Stromal cell of bone marrow (primary cell): ENCODE results near the gene MVK.

Experiments used
- DNase-seq: peaks from one replicate; pipeline ENCODE4 v3.0.0-alpha.2; 2012; ENCODE audit warnings: low read depth

Gene MVK

GRCh38 chr12:109632342-109632741, 58.7 kb downstream of the MVK start:
- no peak for DNase-seq

GRCh38 chr12:109635717-109636116, 62.1 kb downstream of the MVK start:
- DNase-seq: no peak

GRCh38 chr12:109637348-109637747, 63.8 kb downstream of the MVK start:
- no peak for DNase-seq

GRCh38 chr12:109637996-109638395, 64.4 kb downstream of the MVK start:
- no peak for DNase-seq

GRCh38 chr12:109638735-109639134, 65.1 kb downstream of the MVK start:
- DNase-seq: no peak

- no peak for DNase-seq
Measured at GRCh38 chr12:109639151-109639872, 65.7 kb downstream of the MVK start.

- no peak for DNase-seq
Measured at GRCh38 chr12:109640961-109641360, 67.4 kb downstream of the MVK start.

- no peak for DNase-seq
Measured at GRCh38 chr12:109641422-109641821, 67.8 kb downstream of the MVK start.

GRCh38 chr12:109642506-109643132, 69.0 kb downstream of the MVK start:
- DNase-seq: no peak

GRCh38 chr12:109645194-109645593, 71.6 kb downstream of the MVK start:
- no peak for DNase-seq

- DNase-seq: no peak
Measured at GRCh38 chr12:109645708-109646107, 72.1 kb downstream of the MVK start.
